ENCODE results near the gene SMC3. TPM values are rescaled to one million over a fixed set of nuclear protein-coding genes. Genes with fewer than 3 reads are reported as not detected.
A peak's percentile ranks its signal among the peaks of the same experiment; 100 is the strongest.

SMC3 gene
- total and polyA plus RNA-seq, 2 of the 13 experiments (the other 11 are each of a cell fraction or from before 2014, with no cell fraction given), result 11.7 to 48.0 TPM

GRCh38 chr10:110535958-110536891, 31.3 kb upstream of the SMC3 start:
- Histone ChIP-seq H3K27ac (ENCODE audit: extremely low read length, insufficient read depth, low read length) (no peak overlapping the region), H3K79me2 (ENCODE audit: insufficient read depth, low read length) (no peaks in the 10 kb centered on the region), H3K9ac (ENCODE audit: insufficient read depth, low read depth, low read length) (no peak overlapping the region), H2AFZ (ENCODE audit: low read length) (no peak overlapping the region), H3K4me2 (ENCODE audit: low read depth, low read length) (no peak overlapping the region; the same call in 1 of the 2 replicates), H3K27me3 (ENCODE audit: control insufficient read depth in 1 of 2, insufficient read depth in 2 of 2, low read length in 2 of 2) (peaks cover 1 to 8% of the 10 kb centered on the region in 2 experiments; a peak in 2 of 5 replicates), H4K20me1 (ENCODE audit: insufficient read depth, low read length) (no peaks in the 10 kb centered on the region), H3K36me3 (replicated peaks in 1 of 2; ENCODE audit: control insufficient read depth in 1 of 2, insufficient read depth in 2 of 2, low read length in 2 of 2) (no peaks in the 10 kb centered on the region), H3K9me3 (ENCODE audit: low read length) (no peaks in the 10 kb centered on the region), H3K4me3 (replicated peaks in 1 of 3; ENCODE audit: insufficient read depth in 1 of 3, low read depth in 2 of 3, low read length in 3 of 3) (no peak overlapping the region), H3K4me1 (ENCODE audit: insufficient read depth, low read length) (no peaks in the 10 kb centered on the region)
- ChIA-PET POLR2A (no interaction called here), CTCF (ENCODE audit: low intra/inter-chr PET ratio, low total read pairs) (interaction anchor here (1.4 to 1.7 kb wide), 2 partner anchors 182 to 225 kb away, joined by 3 to 7 read pairs; no protein-coding TSS in a partner anchor)
- no peak for FAIRE-seq
- intact Hi-C loops (cut with micrococcal nuclease; ENCODE audit: unreplicated experiment) (no loop called here), in situ Hi-C loops (cut with HindIII; ENCODE audit: extremely low pct_ligation_motif_present, low pct_unique_long_range_greater_than_20kb) (no loop called here)
- DNase-seq (ENCODE audit: low spot score), result peak; percentile 20
- no TSS peak for BruUV-seq (replicated peaks)
- peak; percentile 73 for ATAC-seq
- 20% methylated on average over 7 of the region's 12 CpGs for WGBS (ENCODE audit: low lambda C conversion rate)
- TF ChIP-seq RAD21 (CRISPR knock-in tag; IDR thresholded peaks at IDR 0.05), result 0 out of 2 replicates have a peak, but pooled peaks have one; percentile 18
- no peak for TF ChIP-seq FOSL1 (CRISPR knock-in tag; IDR thresholded peaks at IDR 0.05; ENCODE audit: borderline replicate concordance)
- TF ChIP-seq SMC3 (IDR thresholded peaks at IDR 0.05; ENCODE audit: low read length), result peak; percentile 63; the same call in 1 of the 2 replicates
- no peak for TF ChIP-seq NKX3-1 (CRISPR knock-in tag; IDR thresholded peaks at IDR 0.05)
- TF ChIP-seq TMF1 (CRISPR knock-in tag; IDR thresholded peaks at IDR 0.05; ENCODE audit: low read depth), result no peak
- TF ChIP-seq MAFF (IDR thresholded peaks at IDR 0.05; ENCODE audit: low read depth, low read length), result no peak
- TF ChIP-seq STAG1 (CRISPR knock-in tag; IDR thresholded peaks at IDR 0.05), result peak; percentile 71
- TF ChIP-seq ZBTB40 (IDR thresholded peaks at IDR 0.05), result no peak
- no peak for TF ChIP-seq ZBTB40 (CRISPR knock-in tag; IDR thresholded peaks at IDR 0.05)
- peak; percentile 53 for TF ChIP-seq CTCF (CRISPR knock-in tag; IDR thresholded peaks at IDR 0.05)
- TF ChIP-seq PATZ1 (CRISPR knock-in tag; IDR thresholded peaks at IDR 0.05), result no peak
